AG04450 (cell line): Measurements from ENCODE around the gene UNC13A. TPM values are rescaled to one million over a fixed set of nuclear protein-coding genes. Genes with fewer than 3 reads are reported as not detected.

Experiments
- CTCF ChIA-PET: fragments of 300-600, 350-600 bp; formaldehyde crosslinking; extraction: SDS; loops from one replicate; lab custom pipeline; 2022; ENCODE audit warnings: antibody characterized with exemption, inconsistent platforms; lab: Charles Lee
- POLR2A ChIA-PET: fragments of 350-600 bp; formaldehyde crosslinking; extraction: SDS; loops from one replicate; lab custom pipeline; 2021; ENCODE audit warnings: antibody characterized with exemption, inconsistent platforms; lab: Yijun Ruan, JAX
- DNase-seq: peaks from one replicate; pipeline ENCODE4 v3.0.0-alpha.2; 2011; ENCODE audit warnings: low read depth, low spot score
- H3K27ac ChIP-seq: one replicate; pipeline ENCODE4 v1.5.1; 2012; ENCODE audit warnings: low read depth, low read length, control low read depth
- H3K27me3 ChIP-seq: one replicate; pipeline ENCODE4 v1.6.0; 2012; ENCODE audit warnings: low read length; ENCODE audit not compliant: control insufficient read depth, insufficient read depth
- H3K4me3 ChIP-seq: 2 replicates; pipeline ENCODE4 v1.5.1; 2011; ENCODE audit warnings: mild to moderate bottlenecking, low read depth, low read length, control low read depth
- H3K9me3 ChIP-seq: 2 replicates; pipeline ENCODE4 v1.5.1; 2012; ENCODE audit warnings: low read length; ENCODE audit not compliant: control insufficient read depth, insufficient read depth
- polyA plus RNA-seq: library from polyadenylated mRNA; depleted of rRNA; stranded (reverse); fragments of >200 nt; gene quantifications from 2 replicates; pipeline ENCODE4 v1.2.3, GENCODE V29; 2011
- TF ChIP-seq, protein P1 (sequence below): IDR thresholded peaks from 2 replicates; pipeline ENCODE4 v1.5.1; 2011; ENCODE audit warnings: low read depth, low read length, control low read depth, inconsistent platforms

UNC13A gene
- polyA plus RNA-seq, 1 experiment, result 0.04 TPM

DNA sequence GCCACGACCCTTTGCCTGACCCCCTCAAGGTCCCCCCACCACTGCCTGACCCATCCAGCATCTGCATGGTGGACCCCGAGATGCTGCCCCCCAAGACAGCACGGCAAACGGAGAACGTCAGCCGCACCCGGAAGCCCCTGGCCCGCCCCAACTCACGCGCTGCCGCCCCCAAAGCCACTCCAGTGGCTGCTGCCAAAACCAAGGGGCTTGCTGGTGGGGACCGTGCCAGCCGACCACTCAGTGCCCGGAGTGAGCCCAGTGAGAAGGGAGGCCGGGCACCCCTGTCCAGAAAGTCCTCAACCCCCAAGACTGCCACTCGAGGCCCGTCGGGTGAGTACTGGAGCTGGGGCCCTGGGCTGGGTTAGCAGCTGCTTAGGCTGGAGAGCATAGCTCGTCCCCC is 39.7 kb upstream of the UNC13A start:
- no peaks in the 10 kb centered on the region for H3K27me3 ChIP-seq
- TF ChIP-seq, protein P1, sequence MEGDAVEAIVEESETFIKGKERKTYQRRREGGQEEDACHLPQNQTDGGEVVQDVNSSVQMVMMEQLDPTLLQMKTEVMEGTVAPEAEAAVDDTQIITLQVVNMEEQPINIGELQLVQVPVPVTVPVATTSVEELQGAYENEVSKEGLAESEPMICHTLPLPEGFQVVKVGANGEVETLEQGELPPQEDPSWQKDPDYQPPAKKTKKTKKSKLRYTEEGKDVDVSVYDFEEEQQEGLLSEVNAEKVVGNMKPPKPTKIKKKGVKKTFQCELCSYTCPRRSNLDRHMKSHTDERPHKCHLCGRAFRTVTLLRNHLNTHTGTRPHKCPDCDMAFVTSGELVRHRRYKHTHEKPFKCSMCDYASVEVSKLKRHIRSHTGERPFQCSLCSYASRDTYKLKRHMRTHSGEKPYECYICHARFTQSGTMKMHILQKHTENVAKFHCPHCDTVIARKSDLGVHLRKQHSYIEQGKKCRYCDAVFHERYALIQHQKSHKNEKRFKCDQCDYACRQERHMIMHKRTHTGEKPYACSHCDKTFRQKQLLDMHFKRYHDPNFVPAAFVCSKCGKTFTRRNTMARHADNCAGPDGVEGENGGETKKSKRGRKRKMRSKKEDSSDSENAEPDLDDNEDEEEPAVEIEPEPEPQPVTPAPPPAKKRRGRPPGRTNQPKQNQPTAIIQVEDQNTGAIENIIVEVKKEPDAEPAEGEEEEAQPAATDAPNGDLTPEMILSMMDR, result no peak
- no peak for DNase-seq
- H3K4me3 ChIP-seq, result no peak overlapping the region
- ChIA-PET CTCF (no interaction called here), POLR2A (no interaction called here)
- H3K27ac ChIP-seq, result no peak overlapping the region
- H3K9me3 ChIP-seq, result no peaks in the 10 kb centered on the region

DNA sequence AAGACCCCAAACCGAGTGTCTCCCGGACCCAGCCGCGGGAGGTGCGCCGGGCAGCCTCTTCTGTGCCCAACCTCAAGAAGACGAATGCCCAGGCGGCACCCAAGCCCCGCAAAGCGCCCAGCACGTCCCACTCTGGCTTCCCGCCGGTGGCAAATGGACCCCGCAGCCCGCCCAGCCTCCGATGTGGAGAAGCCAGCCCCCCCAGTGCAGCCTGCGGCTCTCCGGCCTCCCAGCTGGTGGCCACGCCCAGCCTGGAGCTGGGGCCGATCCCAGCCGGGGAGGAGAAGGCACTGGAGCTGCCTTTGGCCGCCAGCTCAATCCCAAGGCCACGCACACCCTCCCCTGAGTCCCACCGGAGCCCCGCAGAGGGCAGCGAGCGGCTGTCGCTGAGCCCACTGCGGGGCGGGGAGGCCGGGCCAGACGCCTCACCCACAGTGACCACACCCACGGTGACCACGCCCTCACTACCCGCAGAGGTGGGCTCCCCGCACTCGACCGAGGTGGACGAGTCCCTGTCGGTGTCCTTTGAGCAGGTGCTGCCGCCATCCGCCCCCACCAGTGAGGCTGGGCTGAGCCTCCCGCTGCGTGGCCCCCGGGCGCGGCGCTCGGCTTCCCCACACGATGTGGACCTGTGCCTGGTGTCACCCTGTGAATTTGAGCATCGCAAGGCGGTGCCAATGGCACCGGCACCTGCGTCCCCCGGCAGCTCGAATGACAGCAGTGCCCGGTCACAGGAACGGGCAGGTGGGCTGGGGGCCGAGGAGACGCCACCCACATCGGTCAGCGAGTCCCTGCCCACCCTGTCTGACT is 39.0 kb upstream of the UNC13A start:
- DNase-seq, result no peak
- H3K27me3 ChIP-seq, result no peaks in the 10 kb centered on the region
- H3K9me3 ChIP-seq, result no peaks in the 10 kb centered on the region
- no peak overlapping the region for H3K27ac ChIP-seq
- TF ChIP-seq, protein P1, result no peak
- ChIA-PET POLR2A (no interaction called here), CTCF (no interaction called here)
- no peak overlapping the region for H3K4me3 ChIP-seq

DNA sequence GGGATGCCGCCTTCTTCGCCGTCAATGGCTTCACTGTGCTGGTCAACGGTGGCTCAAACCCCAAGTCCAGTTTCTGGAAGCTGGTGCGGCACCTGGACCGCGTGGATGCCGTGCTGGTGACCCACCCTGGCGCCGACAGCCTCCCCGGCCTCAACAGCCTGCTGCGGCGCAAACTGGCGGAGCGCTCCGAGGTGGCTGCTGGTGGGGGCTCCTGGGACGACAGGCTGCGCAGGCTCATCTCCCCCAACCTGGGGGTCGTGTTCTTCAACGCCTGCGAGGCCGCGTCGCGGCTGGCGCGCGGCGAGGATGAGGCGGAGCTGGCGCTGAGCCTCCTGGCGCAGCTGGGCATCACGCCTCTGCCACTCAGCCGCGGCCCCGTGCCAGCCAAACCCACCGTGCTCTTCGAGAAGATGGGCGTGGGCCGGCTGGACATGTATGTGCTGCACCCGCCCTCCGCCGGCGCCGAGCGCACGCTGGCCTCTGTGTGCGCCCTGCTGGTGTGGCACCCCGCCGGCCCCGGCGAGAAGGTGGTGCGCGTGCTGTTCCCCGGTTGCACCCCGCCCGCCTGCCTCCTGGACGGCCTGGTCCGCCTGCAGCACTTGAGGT is 38.1 kb upstream of the UNC13A start:
- DNase-seq, result no peak
- H3K4me3 ChIP-seq, result no peak overlapping the region
- ChIA-PET CTCF (interaction anchor here (0.6 kb wide), 1 partner anchor 44 kb away, joined by 6 read pairs; no protein-coding TSS in a partner anchor), POLR2A (no interaction called here)
- H3K27me3 ChIP-seq, result no peaks in the 10 kb centered on the region
- TF ChIP-seq, protein P1, result no peak
- H3K9me3 ChIP-seq, result no peaks in the 10 kb centered on the region
- H3K27ac ChIP-seq, result no peak overlapping the region

DNA sequence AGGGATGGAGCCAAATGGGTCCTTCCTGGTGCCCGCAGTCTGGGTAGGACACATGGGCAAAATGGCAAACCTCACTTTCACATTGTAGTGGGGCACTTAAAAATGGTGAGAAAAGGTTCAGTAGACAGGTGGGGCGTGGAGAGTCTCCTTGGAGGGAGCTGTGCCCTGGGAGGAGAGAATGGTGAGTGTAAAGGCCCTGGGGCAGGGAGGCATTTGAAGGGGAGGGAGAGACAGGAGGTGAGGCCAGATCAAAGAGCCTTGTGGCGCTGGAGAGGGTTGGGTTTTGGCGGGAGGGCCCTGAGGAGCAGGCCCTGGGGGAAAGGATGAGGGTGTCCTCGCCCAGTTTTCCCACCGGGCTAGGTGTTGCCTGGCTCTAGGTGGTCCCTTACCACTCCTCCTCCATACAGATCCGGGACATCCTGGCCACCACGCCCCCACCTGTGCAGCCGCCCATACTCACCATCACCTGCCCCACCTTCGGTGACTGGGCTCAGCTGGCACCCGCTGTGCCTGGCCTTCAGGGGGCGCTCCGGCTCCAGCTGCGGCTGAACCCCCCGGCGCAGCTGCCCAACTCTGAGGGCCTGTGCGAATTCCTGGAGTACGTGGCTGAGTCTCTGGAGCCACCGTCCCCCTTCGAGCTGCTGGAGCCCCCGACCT is 37.4 kb upstream of the UNC13A start:
- DNase-seq, result no peak
- no peak overlapping the region for H3K4me3 ChIP-seq
- H3K27me3 ChIP-seq, result no peaks in the 10 kb centered on the region
- CTCF ChIA-PET, result interaction anchor here (0.6 kb wide), 1 partner anchor 43 kb away, joined by 6 read pairs; no protein-coding TSS in a partner anchor
- H3K27ac ChIP-seq, result no peak overlapping the region
- POLR2A ChIA-PET, result no interaction called here
- H3K9me3 ChIP-seq, result no peaks in the 10 kb centered on the region
- TF ChIP-seq, protein P1, result no peak
